H1 (cell line): Measurements from ENCODE around the gene PTPRT. TPM values are rescaled to one million over a fixed set of nuclear protein-coding genes. Genes with fewer than 3 reads are reported as not detected.

Source experiments
- CHD1 ChIP-seq: IDR thresholded peaks from 2 replicates; pipeline ENCODE4 v1.6.1; 2012; ENCODE audit warnings: low read depth, low read length, improper control_type of control experiment
- EGR1 ChIP-seq: IDR thresholded peaks from 2 replicates; pipeline ENCODE4 v1.6.1; 2011; ENCODE audit warnings: low read depth, low read length, borderline replicate concordance
- PHF8 ChIP-seq: fragments of 200-600 bp; sonication (generic); conservative IDR thresholded peaks from 2 replicates; pipeline ENCODE4 v1.7.1; 2012; ENCODE audit warnings: low read depth, mild to moderate bottlenecking, inconsistent platforms, low read length, moderate library complexity
- RNF2 ChIP-seq: fragments of 200-900, 300-1000 bp; sonication (generic); IDR thresholded peaks from 2 replicates; pipeline ENCODE4 v1.7.1; 2016; ENCODE audit warnings: borderline replicate concordance, low read depth, mild to moderate bottlenecking, antibody characterized with exemption, low read length; ENCODE audit not compliant: poor library complexity, severe bottlenecking; ENCODE audit errors: missing control alignments
- SP2 ChIP-seq: IDR thresholded peaks from 2 replicates; pipeline ENCODE4 v1.6.1; 2012; ENCODE audit warnings: mild to moderate bottlenecking, low read length, inconsistent platforms
- polyA plus RNA-seq, 7 experiments: library from polyadenylated mRNA; depleted of rRNA in 3 of 7; stranded (reverse) in 5 of 7; unstranded in 2 of 7; fragments of >200 nt in 5 of 7; fragments of 200-250 nt in 2 of 7; gene quantifications; 1 replicate in 5 of 7; 2 replicates in 1 of 7; 4 replicates in 1 of 7; pipeline versions ENCODE4 v1.2.1 to v1.2.3, GENCODE V29; 2011 to 2013; ENCODE audit warnings: missing spikeins in 2 of 7, mixed read lengths in 2 of 7
- total RNA-seq: library from RNA; stranded (reverse); fragmentation: NEBNext Ultra II Directional; extraction: Animal tissue kit (Norgen Biotek cat#: 25700); gene quantifications from 2 replicates; pipeline ENCODE4 v1.2.1, GENCODE V29; 2021
- TF ChIP-seq, protein P1 (sequence below), 3 experiments: IDR thresholded peaks; 1 replicate in 2 of 3; 2 replicates in 1 of 3; pipeline versions ENCODE4 v1.5.1 to v1.6.1; 2011; ENCODE audit warnings: low read length in 3 of 3, mild to moderate bottlenecking in 3 of 3, inconsistent platforms in 2 of 3, low read depth in 1 of 3, moderate library complexity in 1 of 3; ENCODE audit not compliant: insufficient read depth in 1 of 3; ENCODE audit errors: control extremely low read depth in 1 of 3

Gene PTPRT
- total and polyA plus RNA-seq, 2 of the 8 experiments (the other 6 are each of a cell fraction or from before 2014, with no cell fraction given), result 0.33 to 1.8 TPM

DNA sequence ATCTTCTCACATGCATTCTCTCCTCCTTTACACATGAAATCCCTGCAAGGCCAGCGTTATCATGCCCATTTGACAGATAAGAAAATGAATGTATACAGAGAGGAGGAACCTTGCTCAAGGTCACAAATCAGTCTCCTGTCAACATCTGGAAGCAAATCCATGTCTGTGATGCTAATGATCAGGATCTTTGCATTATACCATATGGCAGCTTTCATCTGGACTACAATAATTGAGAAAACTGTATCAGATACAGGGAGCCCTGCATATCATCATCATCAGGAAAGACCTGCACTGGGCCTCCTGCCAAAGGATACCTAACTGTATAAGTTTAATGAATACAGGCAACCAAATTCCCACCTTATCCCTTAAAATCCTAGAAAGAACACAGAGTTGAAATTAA is 213.7 kb downstream of the PTPRT start (continued):
- TF ChIP-seq, protein P1, sequence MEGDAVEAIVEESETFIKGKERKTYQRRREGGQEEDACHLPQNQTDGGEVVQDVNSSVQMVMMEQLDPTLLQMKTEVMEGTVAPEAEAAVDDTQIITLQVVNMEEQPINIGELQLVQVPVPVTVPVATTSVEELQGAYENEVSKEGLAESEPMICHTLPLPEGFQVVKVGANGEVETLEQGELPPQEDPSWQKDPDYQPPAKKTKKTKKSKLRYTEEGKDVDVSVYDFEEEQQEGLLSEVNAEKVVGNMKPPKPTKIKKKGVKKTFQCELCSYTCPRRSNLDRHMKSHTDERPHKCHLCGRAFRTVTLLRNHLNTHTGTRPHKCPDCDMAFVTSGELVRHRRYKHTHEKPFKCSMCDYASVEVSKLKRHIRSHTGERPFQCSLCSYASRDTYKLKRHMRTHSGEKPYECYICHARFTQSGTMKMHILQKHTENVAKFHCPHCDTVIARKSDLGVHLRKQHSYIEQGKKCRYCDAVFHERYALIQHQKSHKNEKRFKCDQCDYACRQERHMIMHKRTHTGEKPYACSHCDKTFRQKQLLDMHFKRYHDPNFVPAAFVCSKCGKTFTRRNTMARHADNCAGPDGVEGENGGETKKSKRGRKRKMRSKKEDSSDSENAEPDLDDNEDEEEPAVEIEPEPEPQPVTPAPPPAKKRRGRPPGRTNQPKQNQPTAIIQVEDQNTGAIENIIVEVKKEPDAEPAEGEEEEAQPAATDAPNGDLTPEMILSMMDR (IDR thresholded peaks at IDR 0.05; ENCODE audit: control extremely low read depth in 1 of 3, insufficient read depth in 1 of 3, low read depth in 1 of 3, low read length in 3 of 3), result no peak
- TF ChIP-seq SP2 (no peak), RNF2 (no peak), CHD1 (no peak), EGR1 (no peak), PHF8 (no peak)
